CD4-positive, alpha-beta T cell treated with Interleukin-4 for 1 hour (primary cell): Measurements from ENCODE around the gene ZNF337.
A peak's percentile ranks its signal among the peaks of the same experiment; 100 is the strongest.
"Not testable (repeated sequence)": the region's sequence is repeated elsewhere in the genome, so short reads cannot be mapped to it uniquely, and the experiment has no call there.

Experiments
- DNase-seq, 2 donors: peaks; one replicate each; pipeline ENCODE4 v3.0.0-alpha.2; 2020 to 2022

ZNF337 gene

DNA sequence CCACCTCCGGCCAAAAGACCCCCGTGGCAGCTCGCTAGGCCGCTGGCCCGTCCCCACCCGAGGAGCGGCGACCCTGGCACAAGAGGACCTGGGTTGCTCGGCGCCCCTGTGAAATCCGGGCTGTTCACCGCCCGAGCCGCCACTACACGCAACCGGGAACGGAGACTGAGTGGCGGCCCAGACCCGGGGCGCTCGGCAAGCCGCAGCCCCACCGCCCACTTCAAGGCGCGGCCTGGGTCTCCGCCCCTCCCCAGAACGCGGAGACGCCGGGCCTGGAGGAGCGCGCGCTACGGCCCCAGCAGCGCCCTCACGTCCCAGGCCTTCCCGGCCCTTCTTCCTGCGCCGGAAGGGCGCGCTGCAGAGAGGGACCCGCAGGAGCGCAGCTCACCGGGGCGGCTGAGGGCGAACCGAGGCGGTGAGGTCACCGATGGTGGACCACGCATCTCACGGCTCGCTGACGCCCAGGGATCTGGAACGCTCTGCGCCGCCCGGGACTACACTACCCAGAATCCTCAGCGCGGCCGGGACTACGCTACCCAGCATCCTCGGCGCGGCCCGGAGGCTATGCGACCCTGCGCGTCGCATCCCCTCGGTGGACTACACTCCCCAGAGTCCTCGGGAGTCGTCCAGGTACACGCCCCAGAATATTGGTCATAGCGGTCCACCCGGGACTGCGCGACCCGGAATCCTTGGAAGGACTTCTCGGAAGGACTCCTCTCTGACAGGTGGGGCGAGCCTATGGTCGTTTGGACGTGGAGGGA is at the start of gene ZNF337:
ZNF337 (minus strand) TSS at position 483 of the 761 bp plus-strand sequence. CDS start 10,436 bp downstream, outside the sequence.
- peak; percentile 93 to 94 for DNase-seq

DNA sequence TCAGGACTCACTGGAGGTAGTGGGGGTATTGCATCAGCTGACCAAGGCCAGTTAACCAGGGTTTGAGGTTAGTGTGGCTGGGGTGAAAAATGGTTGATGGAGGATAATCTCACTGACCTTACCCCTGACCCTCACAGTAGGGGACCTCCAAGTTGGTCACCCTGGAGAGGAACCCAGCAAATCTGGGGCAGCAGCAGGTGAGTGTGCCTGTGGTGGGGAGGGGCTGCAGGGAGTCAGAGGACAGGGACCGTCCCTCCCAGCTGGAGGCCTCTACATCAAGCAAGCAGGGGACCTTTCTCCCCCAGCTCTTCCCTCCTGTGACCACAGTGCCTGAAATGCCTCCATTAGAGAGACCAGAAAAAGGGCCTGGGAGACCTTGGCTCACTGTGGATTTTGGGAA is 49.1 kb upstream of the ZNF337 start:
- no peak for DNase-seq

DNA sequence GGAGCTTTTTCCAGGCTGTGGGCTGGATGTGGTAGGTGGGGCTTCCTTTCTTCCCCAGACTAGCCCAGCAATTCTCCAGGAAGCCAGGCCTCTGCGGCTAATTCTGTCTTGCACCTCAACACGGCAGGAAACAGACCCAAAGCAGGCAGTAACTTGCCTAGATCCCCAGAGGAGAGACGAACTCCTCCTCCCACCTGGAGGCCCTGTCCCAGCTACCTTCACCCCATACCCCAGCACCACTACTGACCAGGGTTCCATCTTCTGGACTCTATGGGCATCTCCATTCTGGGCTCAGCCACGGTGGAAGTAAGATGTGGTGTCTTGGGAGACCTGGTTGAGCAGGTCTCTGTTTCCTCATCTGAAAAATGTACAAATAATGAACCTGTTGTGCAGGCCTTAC is 48.4 kb upstream of the ZNF337 start:
- DNase-seq, result no peak

DNA sequence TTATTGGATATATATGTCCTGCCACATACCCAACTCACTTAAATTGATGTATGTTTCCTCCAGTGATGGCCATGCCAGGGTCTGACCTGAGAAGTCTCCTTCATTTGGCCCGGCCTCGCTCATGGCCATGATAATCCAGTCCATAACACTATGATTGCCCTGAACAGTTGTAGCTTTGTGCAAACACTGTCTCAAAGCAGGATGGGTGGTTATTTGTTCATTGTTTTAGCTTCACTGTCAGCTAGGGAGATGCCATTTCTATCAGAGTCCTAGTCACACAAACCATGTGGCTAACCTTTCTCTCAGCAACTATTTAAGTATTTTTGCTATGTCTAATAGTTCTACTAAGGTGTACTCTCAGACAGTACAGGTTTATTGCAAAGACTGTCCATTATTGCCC is 47.6 kb upstream of the ZNF337 start:
- no peak for DNase-seq

DNA sequence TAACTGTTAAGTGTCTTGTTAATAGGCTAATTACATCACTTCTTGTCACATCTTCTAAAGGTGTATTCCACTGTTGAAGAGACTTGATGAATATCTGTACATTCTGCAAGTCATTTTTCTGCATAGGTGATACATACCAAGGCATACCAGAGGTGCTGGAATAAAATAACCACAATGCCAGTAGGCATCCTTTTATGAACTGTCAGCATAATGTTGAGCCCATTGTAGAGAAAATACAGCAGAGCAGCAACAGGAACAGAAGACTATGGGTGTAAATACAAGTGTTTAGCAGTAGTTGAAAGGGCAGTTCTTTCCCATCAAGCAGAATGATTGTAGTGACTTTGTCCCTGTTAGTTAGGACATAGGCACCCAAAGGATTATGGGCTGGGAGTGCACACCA is 44.4 kb upstream of the ZNF337 start:
- no peak for DNase-seq

DNA sequence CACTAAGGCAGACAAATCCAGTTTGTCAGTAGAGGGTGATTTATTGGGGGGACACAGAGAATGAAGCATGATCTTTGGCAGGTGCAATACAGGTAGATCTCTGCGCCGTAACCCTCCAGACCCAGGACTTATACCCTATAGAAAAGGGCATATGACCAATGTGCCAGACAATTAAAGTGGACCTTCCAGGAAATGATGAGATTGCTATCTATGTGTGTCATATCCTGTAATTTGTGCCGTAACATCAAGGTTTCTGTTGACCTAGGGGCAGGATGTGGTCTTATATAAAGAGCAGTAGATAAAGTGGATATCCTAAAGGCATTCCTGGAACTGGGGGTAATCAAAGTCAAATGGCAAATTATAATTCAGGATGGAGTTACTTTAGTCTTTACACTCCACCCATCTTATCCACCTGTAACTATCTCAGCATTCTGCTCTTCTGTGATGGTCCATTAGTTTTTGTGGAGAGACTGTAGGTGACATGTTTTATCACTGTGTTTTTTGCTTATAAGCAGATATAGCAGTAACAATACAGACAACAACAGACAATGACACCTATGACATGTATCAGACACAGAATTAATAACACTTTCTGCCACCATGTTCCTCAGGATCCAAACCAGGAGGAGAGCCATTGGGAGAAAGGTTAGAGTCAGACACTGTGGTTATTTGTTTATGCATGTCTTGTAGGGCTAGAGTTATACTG is 43.1 kb upstream of the ZNF337 start:
- peak in 1 of 2 donors; percentile 69 for DNase-seq

DNA sequence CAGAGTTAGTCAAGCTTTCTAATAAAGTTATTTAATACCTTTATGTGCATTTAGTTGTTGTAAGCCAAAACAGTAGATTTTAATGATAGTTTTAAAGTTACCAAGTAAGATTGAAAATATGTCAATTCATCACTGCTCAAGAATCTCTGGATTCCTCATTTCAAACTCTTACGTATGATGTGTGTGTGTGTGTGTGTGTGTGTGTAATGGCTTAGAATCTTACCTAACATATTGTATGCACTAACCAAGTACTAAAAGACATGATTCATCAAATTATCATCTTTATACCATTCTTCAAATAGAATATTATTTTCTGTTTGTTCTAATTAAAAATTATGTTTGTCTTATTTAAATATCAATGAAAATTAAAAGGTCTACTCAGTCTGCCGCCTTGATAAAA is 41.5 kb upstream of the ZNF337 start:
- no peak for DNase-seq

DNA sequence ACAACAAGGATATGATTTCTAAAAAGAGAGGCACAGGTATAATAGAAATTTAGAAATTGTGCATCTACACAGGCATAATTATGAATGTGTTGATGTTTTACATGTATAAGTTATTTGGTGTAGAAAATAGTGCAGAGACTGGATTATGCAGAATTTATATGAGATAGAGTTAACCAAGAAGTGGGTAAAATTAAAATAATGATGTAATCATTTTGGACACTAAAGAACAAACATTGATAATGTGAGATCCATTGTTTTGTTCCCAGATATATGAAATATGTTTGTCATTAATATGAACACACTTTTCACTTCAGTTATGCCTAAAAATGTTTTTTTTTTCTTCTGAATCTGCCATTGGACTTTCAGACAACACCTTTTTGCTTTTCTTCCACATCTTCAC is 37.2 kb upstream of the ZNF337 start:
- no peak for DNase-seq

DNA sequence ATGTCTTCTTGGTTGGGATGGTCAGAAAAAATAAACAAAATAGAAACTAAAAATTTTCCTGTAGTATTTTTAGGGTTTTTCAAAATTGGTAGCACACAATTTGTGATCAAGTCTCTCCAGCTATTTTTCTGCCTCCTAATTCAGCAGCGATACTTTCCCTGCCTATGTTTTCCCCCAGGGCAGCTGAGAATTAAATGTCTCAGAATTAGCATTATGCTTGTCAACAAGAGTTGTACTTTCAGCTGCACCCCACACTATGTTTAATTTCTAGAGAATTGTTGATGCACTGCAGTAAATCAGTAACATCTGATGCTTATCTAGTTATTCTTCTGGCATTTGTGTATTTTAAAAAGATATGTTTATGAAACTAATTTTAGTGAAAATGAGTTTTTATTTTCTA is 34.2 kb upstream of the ZNF337 start:
- DNase-seq, result no peak

DNA sequence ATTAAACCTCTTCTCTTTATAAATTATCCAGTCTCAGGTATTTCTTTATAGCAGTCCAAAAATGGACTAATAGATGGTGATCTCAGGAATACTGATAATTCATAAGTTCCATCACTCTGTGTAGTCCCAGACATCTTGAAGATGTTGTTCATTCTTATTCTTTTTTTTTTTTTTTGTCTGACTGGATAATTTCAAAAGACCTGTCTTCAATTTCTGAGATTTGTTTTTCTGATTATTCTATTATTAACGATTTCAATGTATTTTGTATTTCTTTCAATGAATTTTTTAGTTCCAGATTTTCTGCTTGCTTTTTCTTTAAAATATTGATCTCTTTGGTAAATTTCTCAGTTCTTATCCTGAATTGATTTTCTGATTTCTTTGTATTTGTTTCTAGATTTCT is 29.7 kb upstream of the ZNF337 start:
- DNase-seq, result no peak

DNA sequence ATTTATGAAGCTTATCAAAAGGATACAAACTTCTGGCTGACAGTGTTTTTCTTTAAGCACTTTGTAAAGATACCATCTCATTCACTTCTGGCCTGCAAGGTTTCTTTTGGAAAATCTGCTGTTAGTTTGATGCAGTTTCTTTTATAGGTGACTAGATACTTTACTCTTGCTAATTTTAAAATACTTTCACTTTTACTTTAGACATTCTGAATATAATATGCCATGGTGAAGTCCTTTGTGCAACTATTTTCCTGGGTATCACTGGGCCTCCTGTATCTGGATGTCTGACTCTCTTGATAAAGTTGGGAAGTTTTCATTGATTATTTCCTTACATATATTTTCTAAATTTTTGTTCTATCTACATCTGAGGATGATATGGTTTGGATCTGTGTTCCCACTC is 29.0 kb upstream of the ZNF337 start:
- DNase-seq, result peak in 1 of 2 donors; percentile 7

DNA sequence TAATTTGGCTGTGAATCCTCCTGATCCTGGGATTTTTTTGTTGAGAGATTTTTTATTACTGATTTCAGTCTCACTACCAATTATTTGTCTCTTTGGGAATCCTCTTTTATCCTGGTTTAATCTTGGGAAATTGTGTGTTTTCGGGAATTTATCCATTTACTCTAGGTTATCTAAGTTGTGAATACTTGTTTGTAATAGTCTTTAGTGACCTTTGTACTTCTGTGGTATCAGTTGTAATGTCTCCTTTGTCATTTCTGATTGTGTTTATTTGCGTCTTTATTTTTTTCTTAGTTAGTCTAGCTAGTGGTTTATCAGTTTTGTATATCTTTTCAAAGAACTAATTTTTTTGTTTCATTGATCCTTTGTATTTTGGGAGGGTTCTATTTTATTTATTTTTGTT is 27.3 kb upstream of the ZNF337 start:
- DNase-seq, result no peak

DNA sequence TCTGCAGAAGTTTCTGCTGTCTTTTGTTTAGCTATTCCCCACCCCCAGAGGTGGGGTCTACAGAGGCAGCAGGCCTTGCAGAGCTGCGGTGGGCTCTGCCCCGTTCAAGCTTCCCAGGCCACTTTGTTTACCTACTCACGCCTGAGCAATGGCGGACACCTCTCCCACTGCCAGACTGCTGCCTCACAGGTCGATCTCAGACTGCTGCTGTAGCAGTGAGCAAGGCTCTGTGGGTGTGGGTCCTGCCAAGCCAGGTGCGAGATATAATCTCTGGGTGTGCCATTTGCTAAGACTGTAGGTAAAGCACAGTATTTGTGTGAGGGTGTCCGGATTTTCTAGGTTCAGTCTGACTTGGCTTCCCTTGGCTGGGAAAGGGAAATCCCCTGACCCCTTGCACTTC is 23.6 kb upstream of the ZNF337 start:
- DNase-seq, result no peak

DNA sequence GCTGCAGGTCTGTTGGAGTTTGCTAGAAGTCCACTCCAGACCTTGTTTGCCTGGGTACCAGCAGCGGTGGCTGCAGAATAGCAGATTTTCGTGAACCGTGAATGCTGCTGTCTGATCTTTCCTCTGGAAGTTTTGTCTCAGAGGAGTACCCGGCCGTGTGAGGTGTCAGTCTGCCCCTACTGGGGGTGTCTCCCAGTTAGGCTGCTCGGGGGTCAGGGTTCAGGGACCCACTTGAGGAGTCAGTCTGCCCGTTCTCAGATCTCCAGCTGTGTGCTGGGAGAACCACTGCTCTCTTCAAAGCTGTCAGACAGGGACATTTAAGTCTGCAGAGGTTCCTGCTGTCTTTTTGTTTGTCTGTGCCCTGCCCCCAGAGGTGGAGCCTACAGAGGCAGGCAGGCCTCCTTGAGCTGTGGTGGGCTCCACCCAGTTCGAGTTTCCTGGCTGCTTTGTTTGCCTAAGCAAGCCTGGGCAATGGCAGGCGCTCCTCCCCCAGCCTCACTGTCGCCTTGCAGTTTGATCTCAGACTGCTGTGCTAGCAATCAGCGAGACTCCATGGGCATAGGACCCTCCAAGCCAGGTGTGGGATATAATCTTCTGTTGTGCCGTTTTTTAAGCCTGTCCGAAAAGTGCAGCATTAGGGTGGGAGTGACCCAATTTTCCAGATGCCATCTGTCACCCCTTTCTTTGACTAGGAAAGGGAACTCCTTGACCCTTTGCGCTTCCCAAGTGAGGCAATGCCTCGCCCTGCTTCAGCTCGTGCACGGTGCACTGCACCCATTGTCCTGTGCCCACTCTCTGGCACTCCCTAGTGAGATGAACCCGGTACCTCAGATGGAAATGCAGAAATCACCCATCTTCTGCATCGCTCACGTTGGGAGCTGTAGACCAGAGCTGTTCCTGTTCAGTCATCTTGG is 22.5 kb upstream of the ZNF337 start:
- DNase-seq, result peak; percentile 50 to 61

DNA sequence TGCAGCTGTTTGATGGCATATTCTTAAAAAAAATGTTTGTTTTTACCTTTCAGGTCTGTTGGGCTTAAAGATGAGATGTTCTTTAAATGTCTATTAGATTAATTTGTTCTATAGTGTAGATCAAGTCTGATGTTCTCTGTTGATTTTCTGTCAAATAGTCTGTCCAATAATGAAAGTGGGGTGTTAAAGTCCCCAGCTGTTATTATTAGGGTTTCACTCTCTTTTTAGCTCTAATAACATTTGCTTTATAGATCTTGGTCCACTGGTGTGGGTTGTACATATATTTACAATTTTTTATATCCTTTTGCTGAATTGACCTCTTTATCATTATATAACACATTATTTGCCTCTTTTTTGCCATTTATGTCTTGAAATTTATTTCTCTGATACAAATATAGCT is 11.0 kb upstream of the ZNF337 start:
- DNase-seq, result no peak

DNA sequence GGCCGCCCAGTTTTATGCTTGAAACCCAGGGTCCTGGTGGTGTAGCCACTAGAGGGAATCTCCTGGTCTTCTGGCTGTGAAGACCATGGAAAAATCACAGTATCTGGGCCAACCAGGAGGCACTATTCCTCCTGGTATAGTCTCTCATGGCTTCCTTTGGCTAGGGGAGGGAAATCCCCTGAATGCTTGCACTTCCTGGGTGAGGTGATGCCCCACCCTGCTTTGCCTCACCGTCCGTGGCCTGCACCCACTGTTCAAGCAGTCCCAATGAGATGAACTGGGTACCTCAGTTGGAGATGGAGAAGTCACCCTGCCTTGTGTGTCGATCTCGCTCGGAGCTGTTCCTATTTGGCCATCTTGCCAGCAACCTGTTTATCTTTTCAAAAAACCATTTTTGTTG is 10.1 kb upstream of the ZNF337 start:
- peak; percentile 47 to 60 for DNase-seq

DNA sequence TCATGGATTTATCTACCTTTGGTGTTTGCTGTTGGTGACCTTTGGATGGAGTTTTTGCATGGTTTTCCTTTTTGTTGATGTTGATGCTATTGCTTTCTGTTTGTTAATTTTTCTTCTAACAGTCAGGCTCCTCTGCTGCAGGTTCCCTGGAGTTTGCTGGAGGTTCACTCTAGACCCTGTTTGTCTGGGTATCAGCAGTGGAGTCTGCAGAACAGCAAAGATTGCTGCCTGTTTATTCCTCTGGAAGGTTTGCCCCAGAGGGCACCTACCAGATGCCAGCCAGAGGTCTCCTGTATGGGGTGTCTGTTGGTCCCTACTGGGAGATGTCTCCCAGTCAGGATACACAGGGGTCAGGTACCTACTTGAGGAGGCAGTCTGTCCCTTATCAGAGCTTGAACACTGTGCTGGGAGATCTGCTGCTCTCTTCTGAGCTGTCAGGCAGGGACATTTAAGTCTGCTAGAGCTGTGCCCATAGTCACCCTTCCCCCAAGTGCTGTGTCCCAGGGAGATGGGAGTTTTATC is 9.2 kb upstream of the ZNF337 start:
- DNase-seq, result no peak

DNA sequence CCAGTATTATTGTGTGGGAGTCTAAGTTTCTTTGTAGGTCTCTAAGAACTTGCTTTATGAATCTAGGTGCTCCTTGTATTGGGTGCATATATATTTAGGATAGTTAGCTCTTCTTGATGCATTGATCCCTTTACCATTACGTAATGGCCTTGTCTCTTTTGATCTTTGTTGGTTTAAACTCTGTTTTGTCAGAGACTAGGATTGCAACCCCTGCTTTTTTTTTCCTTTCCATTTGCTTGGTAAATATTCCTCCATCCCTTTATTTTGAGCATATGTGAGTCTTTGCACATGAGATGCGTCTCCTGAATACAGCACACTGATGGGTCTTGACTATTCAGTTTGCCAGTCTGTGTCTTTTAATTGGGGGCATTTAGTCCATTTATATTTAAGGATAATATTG is 7.7 kb upstream of the ZNF337 start:
- DNase-seq, result not testable (repeated sequence)

DNA sequence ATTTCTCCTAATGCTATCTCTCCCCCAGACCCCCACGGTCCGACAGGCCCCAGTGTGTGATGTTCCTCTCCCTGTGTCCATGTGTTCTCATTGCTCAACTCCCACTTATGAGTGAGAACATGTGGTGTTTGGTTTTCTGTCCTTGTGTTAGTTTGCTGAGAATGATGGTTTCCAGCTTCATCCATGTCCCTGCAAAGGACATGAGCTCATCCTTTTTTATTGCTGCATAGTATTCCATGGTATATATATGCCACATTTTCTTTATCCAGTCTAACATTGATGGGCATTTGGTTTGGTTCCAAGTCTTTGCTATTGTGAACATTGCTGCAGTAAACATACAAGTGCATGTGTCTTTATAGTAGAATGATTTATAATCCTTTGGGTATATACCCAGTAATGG is 4.2 kb upstream of the ZNF337 start:
- not testable (repeated sequence) for DNase-seq

DNA sequence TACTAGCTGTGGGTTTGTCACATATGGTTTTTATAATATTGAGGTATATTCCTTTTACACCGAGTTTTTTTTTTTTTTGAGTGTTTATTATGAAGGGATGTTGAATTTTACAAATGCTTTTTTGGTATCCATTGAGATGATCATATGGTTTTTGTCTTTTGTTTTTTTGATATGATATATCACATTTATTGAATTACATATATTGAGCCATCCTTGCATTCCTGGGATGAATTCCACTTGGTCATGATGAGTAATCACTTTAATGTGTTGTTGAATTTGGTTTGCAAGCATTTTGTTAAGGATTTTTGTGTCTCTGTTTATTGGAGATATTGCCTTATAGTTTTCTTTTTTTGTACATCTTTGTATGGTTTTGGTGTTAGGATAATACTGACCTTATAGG is 3.3 kb upstream of the ZNF337 start:
- no peak for DNase-seq

DNA sequence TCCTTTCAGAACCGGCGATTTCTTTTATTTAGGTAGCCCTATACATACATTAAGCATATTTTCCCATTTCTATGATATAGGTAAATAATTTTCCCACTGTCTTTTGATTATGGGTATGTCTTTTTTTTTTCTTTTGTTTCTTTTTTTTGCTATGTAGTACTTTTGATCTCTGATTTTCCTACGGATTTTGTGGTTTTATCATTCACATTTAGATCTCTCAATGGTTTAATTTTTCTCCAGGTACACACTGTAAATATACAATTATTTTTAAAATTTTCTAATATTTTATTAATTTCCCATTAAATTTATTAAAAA is 436 bp upstream of the ZNF337 start:
- no peak for DNase-seq

DNA sequence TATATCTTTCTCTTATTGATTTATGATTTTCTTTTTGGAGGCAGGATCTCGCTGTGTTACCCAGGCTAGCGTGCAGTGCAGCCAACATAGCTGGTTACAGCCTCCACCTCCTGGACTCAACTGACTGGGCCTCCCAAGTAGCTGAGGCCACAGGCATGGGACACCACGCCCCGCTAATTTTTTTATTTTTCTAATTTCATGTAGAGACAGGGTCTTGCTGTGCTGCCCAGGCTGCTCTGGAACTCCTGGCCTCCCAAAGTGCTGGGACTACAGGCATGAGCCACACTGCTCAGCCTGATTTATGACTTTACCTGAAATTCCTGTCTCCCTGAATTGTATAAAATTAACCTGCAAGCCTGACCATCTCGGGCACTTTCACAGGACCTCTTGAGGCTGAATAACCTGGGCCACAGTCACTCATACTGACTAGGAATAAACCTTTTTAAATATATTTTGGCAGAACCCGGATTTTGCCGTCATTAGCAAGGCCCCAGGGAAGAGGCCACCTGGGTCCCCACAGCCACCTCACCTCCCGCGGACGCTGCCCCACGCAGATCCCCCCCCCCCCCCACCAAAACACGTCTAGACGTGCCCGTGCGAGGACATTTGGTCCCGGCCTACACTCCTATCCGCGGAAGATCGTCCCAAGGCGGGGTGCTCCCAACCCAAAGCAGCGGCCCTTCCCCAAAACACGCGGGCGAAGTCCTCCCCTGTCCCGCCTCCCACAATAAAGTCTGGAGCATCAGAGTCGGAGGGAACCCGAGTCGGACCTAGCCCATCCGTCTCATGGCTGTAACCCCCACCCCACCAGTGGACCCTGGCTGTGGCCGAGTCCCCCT is 902 bp downstream of the ZNF337 start:
- DNase-seq, result no peak

DNA sequence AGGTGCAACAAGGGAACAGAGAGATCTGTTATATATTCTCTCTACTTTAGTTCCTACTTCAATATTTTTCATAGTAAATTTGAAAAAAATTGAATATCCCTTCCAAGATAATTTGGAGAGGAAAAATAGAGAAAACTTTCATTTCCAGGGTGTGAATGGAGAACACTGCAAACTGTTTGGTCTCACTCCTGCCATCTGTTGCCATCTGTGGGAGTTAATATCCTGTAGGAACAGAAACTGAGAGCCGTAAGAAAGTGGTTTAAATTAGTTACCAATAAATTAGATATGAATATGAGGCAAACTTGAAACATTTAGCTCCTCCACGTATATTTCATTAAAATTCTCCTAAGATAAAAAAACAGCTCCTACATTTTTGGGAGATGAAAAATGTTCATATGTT is 4.2 kb downstream of the ZNF337 start:
- DNase-seq, result no peak
